K562 (cell line): ENCODE data around the gene POLRMT. TPM values are rescaled to one million over a fixed set of nuclear protein-coding genes. Genes with fewer than 3 reads are reported as not detected.

Source experiments
- ARHGAP35 ChIP-seq: fragments of 450-650 bp; IDR thresholded peaks from 2 replicates; pipeline ENCODE4 v1.6.1; 2018; ENCODE audit not compliant: partially characterized antibody
- BCL6 ChIP-seq: fragments of 250-450 bp; sonication (Bioruptor Pico); IDR thresholded peaks from 2 replicates; pipeline ENCODE4 v1.4.0; 2020
- CBX8 ChIP-seq: fragments of 200-600 bp; sonication (generic); IDR thresholded peaks from 2 replicates; pipeline ENCODE4 v1.6.1; 2012; ENCODE audit warnings: borderline replicate concordance, mixed run types, low read depth, mild to moderate bottlenecking, moderate library complexity, mixed read lengths, low read length, control low read depth, inconsistent platforms; ENCODE audit not compliant: poor library complexity, severe bottlenecking; ENCODE audit errors: extremely low read depth
- E2F4 ChIP-seq: sonication (generic); formaldehyde crosslinking; IDR thresholded peaks from 2 replicates; pipeline ENCODE4 v1.8.0; 2022; ENCODE audit warnings: mild to moderate bottlenecking, low read depth, missing genetic modification reagents
- ETV5 ChIP-seq: sonication (generic); formaldehyde crosslinking; IDR thresholded peaks from 2 replicates; pipeline ENCODE4 v1.4.0; 2020; ENCODE audit warnings: low read depth, mild to moderate bottlenecking, missing genetic modification reagents
- FOXJ3 ChIP-seq: sonication (generic); formaldehyde crosslinking; IDR thresholded peaks from 2 replicates; pipeline ENCODE4 v1.4.0; 2020; ENCODE audit warnings: mild to moderate bottlenecking, missing genetic modification reagents
- HNRNPK ChIP-seq: fragments of 200-400 bp; formaldehyde crosslinking; IDR thresholded peaks from one replicate; pipeline ENCODE4 v1.6.1; 2018; ENCODE audit warnings: mild to moderate bottlenecking, low read depth, low read length; ENCODE audit not compliant: poor library complexity, severe bottlenecking
- KAT7 ChIP-seq: sonication (generic); formaldehyde crosslinking; IDR thresholded peaks from 2 replicates; pipeline ENCODE4 v1.8.0; 2022; ENCODE audit warnings: missing genetic modification reagents, mild to moderate bottlenecking, borderline replicate concordance
- NR2C2 ChIP-seq, 2 experiments: fragments of 200-800 bp in 1 of 2; sonication (Bioruptor generic) in 1 of 2; sonication (generic) in 1 of 2; formaldehyde crosslinking in 1 of 2; IDR thresholded peaks; 2 replicates each; pipeline versions ENCODE4 v1.6.1 to v1.8.0; 2016 to 2022; ENCODE audit warnings: mild to moderate bottlenecking in 1 of 2, missing compliant biosample characterization in 1 of 2, missing genetic modification characterization in 1 of 2, missing genetic modification reagents in 1 of 2
- PCBP2 ChIP-seq: fragments of 200-400 bp; formaldehyde crosslinking; IDR thresholded peaks from 2 replicates; pipeline ENCODE4 v1.6.1; 2018; ENCODE audit warnings: low read length, low read depth, mild to moderate bottlenecking, moderate library complexity; ENCODE audit not compliant: poor library complexity, severe bottlenecking
- RBM15 ChIP-seq: fragments of 200-400 bp; formaldehyde crosslinking; IDR thresholded peaks from 2 replicates; pipeline ENCODE4 v1.6.1; 2018; ENCODE audit warnings: mild to moderate bottlenecking, low read length, moderate library complexity; ENCODE audit not compliant: insufficient read depth
- SUPT5H ChIP-seq: fragments of 450-650 bp; IDR thresholded peaks from 2 replicates; pipeline ENCODE4 v1.6.1; 2016
- TAF15 ChIP-seq: fragments of 200-400 bp; formaldehyde crosslinking; IDR thresholded peaks from 2 replicates; pipeline ENCODE4 v1.6.1; 2017; ENCODE audit warnings: mild to moderate bottlenecking, low read depth, low read length, moderate library complexity
- TFE3 ChIP-seq: fragments of 450-650 bp; formaldehyde crosslinking; IDR thresholded peaks from 2 replicates; pipeline ENCODE4 v1.4.0; 2020; ENCODE audit warnings: mild to moderate bottlenecking, mixed read lengths
- USF1 ChIP-seq: sonication (generic); formaldehyde crosslinking; IDR thresholded peaks from 2 replicates; pipeline ENCODE4 v1.9.0; 2022; ENCODE audit warnings: mild to moderate bottlenecking, missing genetic modification reagents
- ZBTB12 ChIP-seq: fragments of 250-450 bp; sonication (Bioruptor Pico); IDR thresholded peaks from 2 replicates; pipeline ENCODE4 v1.4.0; 2020
- ZNF408 ChIP-seq: fragments of 250-450 bp; sonication (Bioruptor Pico); IDR thresholded peaks from 2 replicates; pipeline ENCODE4 v1.4.0; 2020; ENCODE audit warnings: low read depth, mild to moderate bottlenecking, moderate library complexity
- ZNF639 ChIP-seq, 2 experiments: fragments of 200-800 bp in 1 of 2; sonication (Bioruptor generic) in 1 of 2; sonication (generic) in 1 of 2; formaldehyde crosslinking in 1 of 2; IDR thresholded peaks in 1 of 2; conservative IDR thresholded peaks in 1 of 2; 2 replicates each; pipeline versions ENCODE4 v1.5.0 to v1.6.1; 2016 to 2020; ENCODE audit warnings: missing compliant biosample characterization in 1 of 2, missing genetic modification characterization in 1 of 2, missing genetic modification reagents in 1 of 2
- ZSCAN29 ChIP-seq: fragments of 450-650 bp; IDR thresholded peaks from 2 replicates; pipeline ENCODE4 v1.6.1; 2017
- polyA plus RNA-seq, 8 experiments: library from polyadenylated mRNA; depleted of rRNA in 4 of 8; stranded (reverse) in 5 of 8; unstranded in 3 of 8; fragments of >200 nt; fragmentation: Nextera tagmentation in 2 of 8; fragmentation: Illumina TruSeq in 1 of 8; extraction: Ambion mirVana in 2 of 8; extraction: Trizol in 1 of 8; gene quantifications; 2 replicates each; pipeline versions ENCODE4 v1.2.1 to v1.2.3, GENCODE V29; 2011 to 2014; ENCODE audit warnings: inconsistent platforms in 1 of 8, missing spikeins in 1 of 8
- total RNA-seq, 7 experiments: library from RNA; depleted of rRNA in 6 of 7; stranded (reverse); fragments of >200 nt in 6 of 7; fragmentation: Illumina TruSeq in 2 of 7; extraction: Trizol in 2 of 7; gene quantifications; 2 replicates each; pipeline versions ENCODE4 v1.2.1 to v1.2.3, GENCODE V29; 2011 to 2021; ENCODE audit warnings: low replicate concordance in 1 of 7

Gene POLRMT
- total and polyA plus RNA-seq, 9 of the 15 experiments (the other 6 are each of a cell fraction or from before 2014, with no cell fraction given) = 30.3 to 144 (median 68.0) TPM

- no peak for TF ChIP-seq E2F4
- TF ChIP-seq ETV5 (CRISPR knock-in tag) = peak; percentile 49; the same call in 1 of the 2 replicates
- TF ChIP-seq ZBTB12 = no peak
- TF ChIP-seq NR2C2 (CRISPR knock-in tag; IDR thresholded peaks at IDR 0.05) = peak; percentile 67; the same call in 1 of the 2 replicates
- TF ChIP-seq NR2C2 (tag; IDR thresholded peaks at IDR 0.05) = no peak
- TF ChIP-seq ZSCAN29 = no peak
- no peak for TF ChIP-seq HNRNPK
- TF ChIP-seq CBX8 = no peak
- TF ChIP-seq ARHGAP35 = no peak
- TF ChIP-seq TFE3 (CRISPR knock-in tag) = no peak
- TF ChIP-seq PCBP2 = no peak
- no peak for TF ChIP-seq ZNF408 (CRISPR knock-in tag)
- 0 out of 2 replicates have a peak, but pooled peaks have one; percentile 25 for TF ChIP-seq FOXJ3 (CRISPR knock-in tag)
- TF ChIP-seq ZNF639 (CRISPR knock-in tag; conservative IDR thresholded peaks at IDR 0.05 in 1 of 2, IDR thresholded peaks at IDR 0.05 in 1 of 2) = 0 out of 4 replicates have a peak, but pooled peaks of 1 of the 2 experiments have one; percentile 36
- no peak for TF ChIP-seq USF1
- no peak for TF ChIP-seq TAF15
- no peak for TF ChIP-seq RBM15
- TF ChIP-seq BCL6 (CRISPR knock-in tag) = no peak
- no peak for TF ChIP-seq SUPT5H
- no peak for TF ChIP-seq KAT7 (CRISPR knock-in tag)
Observed at GRCh38 chr19:591099-591958, 42.0 kb downstream of the POLRMT start (continued).
